GM23248 (cell line): ENCODE measurements around the gene SLC6A11.

Experiments
- EZH2 ChIP-seq: fragments of 200-600 bp; sonication (generic); IDR thresholded peaks from 2 replicates; pipeline ENCODE4 v1.6.1; 2018; ENCODE audit warnings: antibody characterized with exemption, mild to moderate bottlenecking; ENCODE audit not compliant: insufficient read depth, poor library complexity, severe bottlenecking
- EZH2phosphoT487 ChIP-seq: fragments of 200-600 bp; sonication (generic); IDR thresholded peaks from 2 replicates; pipeline ENCODE4 v1.6.1; 2018; ENCODE audit warnings: antibody characterized with exemption, moderate library complexity, mild to moderate bottlenecking, low read depth; ENCODE audit not compliant: insufficient read depth

GRCh38 chr3:10889206-10889960 lies 73.4 kb downstream of the SLC6A11 start:
- TF ChIP-seq EZH2 (no peak), EZH2phosphoT487 (no peak)
